SKM-1 treated with dmso at 0.1 percent for 144 hours (cell line): Measurements from ENCODE around the gene SPTBN1.

ENCODE experiments used
- DNase-seq: peaks from one replicate; lab custom pipeline; 2025; ENCODE audit not compliant: unreplicated experiment; lab: John Stamatoyannopoulos, UW

The SPTBN1 gene

DNA sequence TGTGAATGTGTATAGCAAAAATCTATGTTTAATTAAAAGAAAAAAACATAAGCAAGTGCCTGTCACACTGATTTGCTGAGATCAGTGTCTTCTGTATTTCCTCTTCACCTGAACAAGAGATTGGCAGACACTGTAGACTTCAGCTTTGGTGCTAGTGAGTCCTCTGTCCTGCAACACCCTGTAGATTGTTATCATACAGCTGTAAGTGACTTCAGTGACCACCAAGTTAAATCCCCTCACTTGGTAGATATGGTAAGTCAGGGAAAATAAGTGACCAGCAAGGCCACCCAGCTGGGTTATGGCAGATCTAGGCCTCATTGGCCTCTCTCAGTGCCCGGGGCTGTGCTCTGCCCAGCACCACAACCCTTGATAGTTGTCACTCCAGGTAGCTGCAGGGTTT, 147.7 kb downstream of the SPTBN1 start:
- DNase-seq, result no peak

DNA sequence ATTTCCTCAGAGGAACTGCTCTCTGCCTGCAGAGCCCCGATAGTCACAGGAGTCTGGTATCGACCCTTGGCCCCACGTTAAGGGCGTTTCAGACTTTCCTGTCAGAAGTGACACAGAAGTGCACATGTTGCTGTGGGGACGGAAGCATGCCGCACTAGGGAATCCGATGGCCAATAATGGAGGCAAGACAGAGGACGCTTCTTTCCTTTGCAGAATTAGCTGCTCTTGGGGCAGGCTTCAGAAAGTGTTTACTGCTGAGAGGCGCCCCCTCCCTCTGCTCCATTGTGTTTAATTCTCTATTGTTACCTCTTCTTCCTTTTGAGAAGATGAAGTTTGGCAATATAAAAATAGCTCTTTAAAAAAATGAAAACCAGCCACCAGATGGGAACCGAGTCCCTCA, 148.7 kb downstream of the SPTBN1 start:
- DNase-seq, result no peak

DNA sequence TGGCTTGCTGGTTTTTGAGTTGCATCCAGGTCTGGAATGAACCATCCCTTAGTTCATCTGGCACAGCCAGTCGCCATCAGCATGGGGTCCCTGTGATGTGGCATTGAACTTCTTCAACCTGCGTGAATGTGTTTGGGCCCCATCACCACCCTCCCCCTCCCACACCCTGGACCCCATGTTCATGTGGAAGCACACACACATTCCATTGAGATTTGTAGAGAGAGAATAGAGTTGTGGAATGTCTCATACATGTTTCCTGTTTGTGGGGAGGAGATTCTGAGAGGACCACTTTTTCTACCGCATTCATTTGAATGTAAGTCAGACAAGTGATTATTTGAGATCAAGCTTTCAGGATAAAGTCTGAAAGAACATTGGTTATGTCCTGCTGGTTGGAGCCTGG, 149.7 kb downstream of the SPTBN1 start:
- DNase-seq, result no peak

DNA sequence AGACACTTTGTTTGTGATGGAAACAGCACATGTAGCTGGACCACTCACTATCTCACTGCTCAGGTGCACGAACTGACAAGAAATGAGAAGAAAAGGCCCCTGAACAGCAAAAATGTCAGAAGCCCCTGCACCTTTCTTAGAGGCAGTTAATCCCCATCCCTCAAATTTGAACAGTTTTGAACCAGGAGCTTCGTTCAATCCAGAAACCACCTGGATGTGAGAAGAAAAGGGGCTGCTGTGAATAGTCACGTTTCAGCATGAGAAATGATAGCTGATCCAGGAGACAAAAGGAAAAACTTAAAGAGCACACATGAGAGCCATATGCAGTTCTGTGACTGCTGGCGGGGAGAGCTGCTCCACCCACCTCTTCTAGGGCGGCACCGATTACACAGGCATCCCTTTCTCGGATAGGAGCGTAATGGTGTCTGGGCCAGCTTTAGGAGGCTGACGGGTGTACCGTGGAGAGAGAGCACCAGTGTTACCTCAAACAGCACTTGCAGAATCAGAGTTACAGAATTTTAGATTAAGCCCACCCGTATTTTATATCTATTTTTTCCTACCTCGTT, 150.3 kb downstream of the SPTBN1 start:
- no peak for DNase-seq

DNA sequence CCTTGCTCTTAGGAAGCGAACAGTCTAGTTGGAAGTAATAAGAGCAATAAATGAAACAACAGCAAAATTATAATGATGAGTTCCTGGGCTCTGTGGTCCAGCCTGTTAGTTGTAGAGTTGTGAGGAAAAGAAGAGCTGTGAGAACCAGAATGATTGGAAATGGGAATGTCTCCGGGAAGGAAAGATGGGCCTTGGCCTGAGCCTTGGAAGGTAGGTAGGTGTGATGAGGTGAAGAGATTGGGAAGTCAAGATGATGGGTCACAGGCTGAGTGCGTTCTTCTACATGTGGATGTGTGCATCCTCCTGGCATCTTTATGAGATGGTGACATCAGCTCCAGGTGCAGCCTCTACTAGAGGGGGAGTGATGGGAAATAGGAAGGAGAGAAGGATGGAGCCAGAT, 152.1 kb downstream of the SPTBN1 start:
- DNase-seq, result no peak

DNA sequence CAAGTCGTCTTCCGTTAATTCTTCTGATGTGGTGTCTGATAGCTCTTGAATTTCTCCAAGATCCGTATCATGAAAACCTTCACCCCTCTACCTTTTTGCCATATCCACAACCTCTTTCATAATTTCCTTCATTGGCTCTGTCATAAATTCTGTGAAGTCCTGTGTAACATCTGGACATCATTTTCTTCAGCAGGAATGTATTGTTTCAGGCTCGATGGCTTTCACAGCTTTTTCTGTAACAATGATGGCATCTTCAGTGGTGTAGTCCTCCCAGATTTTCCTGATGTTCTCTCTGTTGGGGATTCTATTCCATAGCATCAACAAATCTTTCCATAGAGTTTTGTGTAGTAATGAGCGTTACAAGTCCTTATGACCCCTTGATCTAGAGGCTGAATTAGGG, 153.1 kb downstream of the SPTBN1 start:
- DNase-seq, result no peak

DNA sequence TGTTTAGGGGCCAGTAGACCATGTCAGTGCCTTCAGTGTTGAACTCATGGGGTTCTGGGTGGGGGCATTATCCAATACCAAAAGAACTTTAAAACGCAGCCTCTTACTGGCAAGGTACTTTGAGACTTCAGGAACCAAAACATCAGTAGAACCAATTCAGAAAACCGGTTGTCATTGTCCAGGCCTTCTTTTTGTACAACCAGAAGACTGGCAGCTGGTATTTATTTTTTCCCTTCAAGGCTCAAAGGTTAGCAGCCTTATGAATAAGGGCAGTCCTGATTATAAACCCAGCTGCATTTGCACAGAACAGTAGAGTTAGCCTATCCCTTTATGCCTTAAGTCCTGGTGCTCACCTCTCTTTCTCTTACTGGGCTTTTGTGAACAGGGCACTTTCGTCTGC, 153.5 kb downstream of the SPTBN1 start:
- DNase-seq, result no peak

DNA sequence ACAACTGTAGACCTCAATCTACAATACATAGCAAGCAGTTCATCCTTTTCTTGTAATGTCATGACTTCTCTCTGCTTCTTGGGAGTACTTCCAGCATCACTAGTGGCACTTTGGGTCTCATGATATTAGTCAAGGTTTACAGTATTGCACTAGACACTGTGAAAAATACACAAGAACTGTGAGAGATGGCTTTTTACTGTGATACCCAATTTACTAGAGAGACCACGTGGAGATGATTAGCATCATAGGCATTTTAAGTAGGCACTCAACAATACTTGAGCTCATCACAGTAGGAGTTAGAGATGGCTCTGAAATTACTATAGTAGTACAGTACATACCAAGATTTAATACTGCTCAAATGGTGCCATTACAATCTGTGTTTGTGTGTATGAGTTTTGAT, 154.6 kb downstream of the SPTBN1 start:
- no peak for DNase-seq

DNA sequence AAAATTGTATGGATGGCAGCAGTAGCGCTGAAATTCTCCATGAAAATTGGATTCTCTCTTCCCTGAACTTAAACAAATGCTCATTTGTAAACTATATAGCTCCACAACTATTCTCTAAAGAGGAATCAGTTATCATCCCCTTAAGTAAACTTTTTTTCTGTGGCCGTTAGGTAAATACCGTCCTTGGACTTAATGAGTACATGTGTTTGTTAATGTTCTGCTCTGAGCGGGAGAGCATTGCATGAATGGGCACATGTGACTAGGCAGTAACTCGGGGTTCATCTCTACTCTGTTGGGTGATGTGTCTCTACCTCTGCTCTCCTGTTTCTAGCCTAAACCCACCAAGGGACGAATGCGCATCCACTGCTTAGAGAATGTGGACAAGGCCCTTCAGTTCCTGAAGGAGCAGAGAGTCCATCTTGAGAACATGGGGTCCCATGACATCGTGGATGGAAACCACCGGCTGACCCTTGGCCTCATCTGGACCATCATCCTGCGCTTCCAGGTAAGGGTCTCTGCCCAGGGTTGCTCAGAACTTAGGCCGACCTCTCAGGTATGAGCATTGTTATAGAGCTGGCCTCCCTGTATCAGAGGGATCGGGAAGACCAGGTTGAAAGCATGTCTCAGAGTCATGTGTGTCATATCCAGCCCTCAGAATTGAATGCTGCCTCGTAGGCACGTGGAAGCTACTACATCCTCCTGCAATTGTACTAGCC, 155.9 kb downstream of the SPTBN1 start:
- no peak for DNase-seq

DNA sequence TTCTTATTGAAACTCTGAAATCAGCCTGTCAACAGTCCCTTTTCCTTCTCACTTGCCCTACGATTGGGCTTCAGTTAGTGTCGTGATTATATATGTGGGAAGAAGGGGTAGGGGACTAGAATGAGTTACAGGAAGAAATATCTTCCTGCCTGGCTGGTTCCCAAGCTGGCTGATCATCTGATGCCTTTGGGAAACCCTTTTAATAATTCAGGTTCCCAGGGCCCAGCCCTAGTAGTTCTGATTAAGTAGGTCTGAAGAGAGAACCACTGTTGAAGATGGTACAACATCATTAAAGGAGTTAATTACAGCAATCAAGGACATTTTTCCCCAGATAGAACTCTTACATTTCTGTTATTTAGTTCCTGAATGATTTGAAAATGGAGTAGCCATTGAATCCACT, 157.3 kb downstream of the SPTBN1 start:
- no peak for DNase-seq

DNA sequence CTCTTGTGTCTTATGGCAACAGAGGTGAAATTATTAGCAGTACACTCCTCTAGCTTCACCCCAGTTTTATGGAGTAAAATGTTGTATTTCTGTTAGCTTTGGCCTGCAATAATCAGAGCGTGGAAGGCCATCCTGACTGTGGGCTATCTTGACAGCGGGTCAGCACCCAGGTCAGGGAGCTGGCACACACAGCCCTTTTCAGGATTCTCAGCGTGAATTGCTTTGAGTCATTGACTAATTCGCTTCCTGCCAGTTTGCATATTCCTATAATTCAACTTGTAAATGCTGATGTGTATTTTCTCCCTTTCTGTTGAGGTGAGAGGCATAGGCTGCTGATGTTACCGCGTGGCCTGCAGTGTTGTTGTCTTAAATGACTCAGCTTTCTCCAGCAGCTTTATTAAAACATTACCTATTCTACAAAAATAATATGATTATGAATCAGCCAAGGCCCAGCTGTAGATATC, 157.7 kb downstream of the SPTBN1 start:
- DNase-seq, result no peak

DNA sequence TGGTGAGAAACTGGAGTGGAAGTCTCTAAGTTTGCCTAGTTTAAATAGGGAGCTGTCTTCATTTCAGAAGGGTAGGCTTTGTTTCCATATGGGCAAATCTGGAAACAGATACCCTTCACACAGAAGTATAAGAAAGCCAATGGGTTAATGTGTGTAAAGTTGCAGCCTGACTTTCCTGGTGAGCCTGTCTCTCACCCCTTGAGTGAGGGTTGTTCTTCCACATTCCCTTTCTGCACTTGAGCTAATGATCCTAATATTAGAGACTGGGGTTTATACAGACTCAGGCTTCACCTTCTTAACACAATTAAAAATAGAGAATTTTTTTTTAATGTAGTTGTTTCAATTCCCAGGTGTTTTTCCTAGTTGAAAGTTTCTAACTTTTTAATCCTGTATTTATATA, 158.7 kb downstream of the SPTBN1 start:
- no peak for DNase-seq

DNA sequence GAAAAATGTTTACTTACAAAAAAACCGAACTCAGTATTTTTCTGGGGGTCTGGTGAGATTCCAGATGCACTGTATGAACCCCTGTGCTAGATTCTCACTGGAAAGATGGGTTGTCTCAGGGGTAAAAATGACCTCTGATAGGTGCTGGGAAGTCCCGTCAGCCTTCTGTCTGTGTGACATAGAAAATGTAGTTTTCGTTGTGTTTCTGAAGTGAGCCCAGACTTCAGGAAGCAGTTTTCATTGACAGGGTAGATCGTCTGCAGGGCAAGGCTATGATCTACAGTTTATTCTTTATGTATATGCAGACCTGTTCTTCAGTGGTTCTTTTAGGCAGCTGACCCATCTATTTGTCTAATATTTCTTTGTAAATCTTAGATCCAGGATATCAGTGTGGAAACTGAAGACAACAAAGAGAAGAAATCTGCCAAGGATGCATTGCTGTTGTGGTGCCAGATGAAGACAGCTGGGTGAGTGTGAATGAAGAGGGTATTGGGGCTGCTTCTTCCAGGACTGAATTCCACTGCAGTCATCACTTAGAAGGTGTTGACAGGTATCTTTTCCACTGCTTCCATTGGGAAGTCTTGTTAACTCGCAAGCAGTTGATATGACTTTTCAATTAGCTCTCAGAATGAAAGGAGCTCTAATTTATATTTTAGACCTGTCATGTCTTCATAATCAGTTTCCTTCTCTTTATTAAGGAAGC, 159.9 kb downstream of the SPTBN1 start:
- DNase-seq, result no peak

DNA sequence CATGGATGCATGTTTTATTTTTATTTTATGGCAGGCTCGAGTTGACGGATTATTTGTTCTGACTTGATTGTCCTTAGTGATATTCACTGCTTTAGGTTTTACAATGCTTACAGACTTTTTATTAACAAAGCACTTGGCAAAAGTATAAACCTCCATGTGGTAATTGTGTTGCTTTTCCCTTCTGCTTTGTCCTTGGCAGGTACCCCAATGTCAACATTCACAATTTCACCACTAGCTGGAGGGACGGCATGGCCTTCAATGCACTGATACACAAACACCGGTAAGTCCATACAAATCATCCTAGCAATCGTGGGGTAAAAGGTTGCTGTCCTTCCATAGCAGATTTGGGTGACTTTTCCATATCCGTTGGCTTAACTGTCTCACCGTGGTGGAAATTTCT, 161.3 kb downstream of the SPTBN1 start:
- DNase-seq, result no peak

DNA sequence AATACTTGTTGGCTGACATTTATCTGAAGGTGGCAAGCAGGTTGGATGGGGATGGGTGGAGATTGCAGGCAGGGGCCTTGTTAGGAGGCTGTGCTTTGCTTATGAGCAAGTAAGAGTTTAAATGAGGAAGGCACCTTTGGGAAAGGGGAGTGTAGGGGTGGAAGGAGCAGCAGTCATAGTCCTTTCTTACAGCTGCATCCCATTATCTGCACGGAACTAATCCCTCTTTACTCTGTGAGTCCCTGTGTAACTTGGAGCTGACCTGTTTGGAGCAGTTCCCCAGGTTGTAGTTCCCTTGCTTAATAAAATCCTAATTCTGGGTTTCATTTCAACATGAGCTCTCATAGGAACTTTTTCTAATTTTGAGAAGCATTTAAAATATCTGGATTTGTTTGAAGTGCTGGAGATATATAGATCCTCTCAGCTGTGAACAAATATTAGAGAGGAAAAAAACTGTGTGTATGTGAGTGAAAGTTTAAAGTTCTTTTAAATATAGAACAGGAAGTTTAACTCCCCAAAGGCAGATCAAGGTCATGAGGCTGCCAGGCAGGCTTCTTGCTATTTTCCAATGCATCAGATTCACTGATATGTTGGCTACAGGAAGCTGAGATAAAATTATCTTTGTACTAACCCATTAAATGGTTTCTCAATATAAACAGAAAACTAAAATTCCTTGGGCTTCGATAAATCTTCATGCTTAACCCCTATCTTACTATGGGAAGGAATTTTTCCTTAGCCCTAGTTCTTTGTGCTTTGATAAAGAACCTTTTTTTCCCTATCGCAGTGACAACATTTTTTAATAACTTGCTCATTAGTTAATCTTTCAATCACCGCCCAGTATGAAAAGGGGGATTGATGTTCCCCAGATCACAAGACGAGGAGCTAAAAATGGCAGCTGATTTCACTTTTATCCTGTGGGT, 162.8 kb downstream of the SPTBN1 start:
- DNase-seq, result no peak

DNA sequence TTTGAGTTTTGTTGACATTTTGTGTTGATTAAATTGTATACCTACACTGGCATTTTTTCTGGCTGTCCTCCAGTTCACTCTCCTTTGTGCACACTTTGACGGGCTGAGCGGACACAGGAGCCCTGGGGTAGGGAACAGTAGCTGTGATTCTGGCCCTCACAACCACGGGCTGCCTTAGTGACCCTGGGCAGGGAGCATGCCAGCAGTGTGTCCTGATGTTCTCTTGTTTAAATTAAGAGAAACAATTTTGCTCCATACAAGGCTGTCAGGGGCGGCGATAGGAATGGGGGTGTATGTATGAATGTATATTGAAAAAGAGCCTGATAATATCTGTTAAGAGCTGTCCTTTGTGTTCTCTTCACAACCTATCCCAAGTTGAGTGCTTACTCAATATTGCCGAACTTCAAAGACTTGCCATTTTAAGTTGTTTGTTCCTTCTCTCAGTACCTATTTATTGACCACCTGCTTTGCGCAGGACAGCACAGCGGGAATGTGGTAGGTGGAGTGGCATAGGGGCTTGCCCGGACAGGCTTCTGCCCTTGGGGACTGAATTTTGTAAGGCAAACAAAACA, 163.6 kb downstream of the SPTBN1 start:
- no peak for DNase-seq

DNA sequence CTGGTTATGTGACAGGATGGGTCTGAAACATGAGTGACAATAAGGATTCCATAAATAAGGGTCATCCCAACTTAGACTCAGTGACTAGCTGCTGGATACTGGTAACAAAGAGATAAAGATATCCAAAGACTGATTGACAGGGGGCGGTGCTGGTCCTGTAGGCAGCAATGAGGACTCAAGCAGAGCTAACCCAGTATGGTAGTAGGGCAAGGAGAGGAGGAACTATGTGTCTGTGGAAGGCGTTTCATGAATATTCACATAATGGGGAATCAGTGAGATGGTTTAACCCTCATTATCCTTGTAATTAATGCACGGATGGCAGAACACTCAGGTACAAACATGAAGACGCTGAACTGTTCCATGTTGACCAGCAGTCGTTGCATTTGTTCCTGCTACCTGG, 164.8 kb downstream of the SPTBN1 start:
- DNase-seq, result no peak

DNA sequence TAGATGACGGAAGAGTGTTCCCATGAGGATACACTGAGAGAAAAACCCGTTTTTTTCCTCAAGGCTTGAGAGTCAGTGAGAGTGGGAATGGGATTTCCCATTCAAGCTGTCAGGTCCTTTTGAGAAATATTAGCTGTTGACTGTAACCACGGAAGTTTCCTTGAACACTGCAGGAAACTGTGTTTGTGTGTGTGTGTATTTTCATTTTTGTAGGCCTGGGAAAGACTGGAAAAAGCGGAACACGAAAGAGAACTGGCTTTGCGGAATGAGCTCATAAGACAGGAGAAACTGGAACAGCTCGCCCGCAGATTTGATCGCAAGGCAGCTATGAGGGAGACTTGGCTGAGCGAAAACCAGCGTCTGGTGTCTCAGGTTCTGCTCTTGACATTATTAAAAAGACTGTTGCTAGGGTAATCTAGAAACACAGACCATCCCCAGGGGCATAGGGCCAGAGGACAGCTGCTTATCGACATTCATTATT, 168.5 kb downstream of the SPTBN1 start:
- DNase-seq, result no peak

DNA sequence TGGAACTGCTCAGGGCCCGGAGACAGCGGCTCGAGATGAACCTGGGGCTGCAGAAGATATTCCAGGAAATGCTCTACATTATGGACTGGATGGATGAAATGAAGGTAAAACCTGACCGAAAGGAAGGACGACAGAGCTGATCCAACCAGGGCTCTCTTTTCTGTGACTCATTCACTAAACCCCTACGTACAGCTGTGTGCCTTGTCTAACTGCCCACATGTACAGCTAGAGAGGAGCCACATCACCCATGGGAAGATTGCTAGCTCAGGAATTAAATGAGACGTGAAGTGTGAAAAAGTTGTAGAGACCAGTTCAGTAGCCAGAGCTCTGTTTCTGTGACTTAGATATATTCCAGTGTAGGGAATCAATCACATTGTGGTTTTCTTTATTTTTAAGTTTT, 170.0 kb downstream of the SPTBN1 start:
- DNase-seq, result no peak

DNA sequence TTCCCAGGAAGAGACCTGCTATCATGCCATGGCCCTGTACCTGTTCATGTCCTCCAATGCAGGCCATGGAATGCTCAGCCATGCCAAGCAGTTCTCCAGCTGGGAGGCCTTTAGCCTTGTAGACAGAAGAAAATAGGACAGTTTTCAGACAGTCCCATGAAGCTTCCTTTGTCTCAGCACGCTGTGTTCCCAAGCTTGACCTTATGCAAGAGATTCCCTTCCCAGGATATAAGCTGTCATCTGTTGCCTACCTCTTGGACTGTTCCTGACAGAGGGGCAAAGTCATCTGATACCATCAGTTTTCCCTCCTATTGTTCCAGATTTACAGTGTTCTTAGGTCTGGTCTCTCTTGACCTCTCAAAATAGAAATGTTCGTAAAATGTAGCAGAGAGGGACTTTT, 170.8 kb downstream of the SPTBN1 start:
- no peak for DNase-seq

DNA sequence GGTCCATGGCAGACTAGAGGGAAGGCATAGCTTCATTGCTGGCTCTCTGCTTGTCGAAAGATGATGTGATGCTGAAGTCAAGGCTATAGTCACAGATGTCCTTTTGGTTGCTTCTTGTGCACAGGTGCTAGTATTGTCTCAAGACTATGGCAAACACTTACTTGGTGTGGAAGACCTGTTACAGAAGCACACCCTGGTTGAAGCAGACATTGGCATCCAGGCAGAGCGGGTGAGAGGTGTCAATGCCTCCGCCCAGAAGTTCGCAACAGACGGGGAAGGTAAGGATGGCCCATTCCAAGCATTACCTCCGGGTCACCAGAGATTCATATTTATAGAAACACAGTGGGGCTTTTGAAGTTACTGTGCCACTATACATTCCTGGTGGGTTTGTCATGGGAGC, 171.8 kb downstream of the SPTBN1 start:
- no peak for DNase-seq
